DOHH2 (cell line): ENCODE results near the gene MFSD1.

Source experiments
- H3F3A ChIP-seq: fragments of 200-600 bp; sonication (generic), shearing (Covaris generic); 2 replicates; pipeline ENCODE4 v1.6.0; 2016; ENCODE audit warnings: antibody characterized with exemption, mild to moderate bottlenecking; ENCODE audit not compliant: control insufficient read depth, insufficient read depth
- H3K27ac ChIP-seq: fragments of 200-600 bp; sonication (generic); 2 replicates; pipeline ENCODE4 v1.5.1; 2014; ENCODE audit warnings: low read depth, mild to moderate bottlenecking, low read length, moderate library complexity
- H3K27me3 ChIP-seq: fragments of 200-600 bp; sonication (generic); 2 replicates; pipeline ENCODE4 v1.6.1; 2014; ENCODE audit warnings: mild to moderate bottlenecking, low read length, mixed read lengths; ENCODE audit not compliant: control insufficient read depth
- H3K36me3 ChIP-seq: fragments of 200-600 bp; sonication (generic); 2 replicates; pipeline ENCODE4 v1.6.1; 2014; ENCODE audit warnings: mild to moderate bottlenecking, low read length, moderate library complexity, mixed read lengths; ENCODE audit not compliant: control insufficient read depth
- H3K4me1 ChIP-seq: fragments of 200-600 bp; sonication (generic); 2 replicates; pipeline ENCODE4 v1.6.1; 2014; ENCODE audit warnings: mild to moderate bottlenecking, low read length, mixed read lengths; ENCODE audit not compliant: control insufficient read depth
- H3K4me2 ChIP-seq: fragments of 200-600 bp; sonication (generic); 2 replicates; pipeline ENCODE4 v1.6.0; 2014; ENCODE audit warnings: mild to moderate bottlenecking, low read length, moderate library complexity
- H3K4me3 ChIP-seq: fragments of 200-600 bp; sonication (generic); 2 replicates; pipeline ENCODE4 v1.5.1; 2014; ENCODE audit warnings: mild to moderate bottlenecking, low read length, mixed read lengths
- H3K79me2 ChIP-seq: fragments of 200-600 bp; sonication (generic); 2 replicates; pipeline ENCODE4 v1.6.1; 2014; ENCODE audit warnings: mild to moderate bottlenecking, low read length, mixed read lengths; ENCODE audit not compliant: control insufficient read depth
- H3K9me2 ChIP-seq: fragments of 200-600 bp; sonication (generic); replicated peaks from 2 replicates; pipeline ENCODE4 v1.6.1; 2014; ENCODE audit warnings: mild to moderate bottlenecking, low read length, mixed read lengths; ENCODE audit not compliant: control insufficient read depth
- H3K9me3 ChIP-seq: fragments of 200-600 bp; sonication (generic); 2 replicates; pipeline ENCODE4 v1.6.1; 2014; ENCODE audit warnings: antibody characterized with exemption, low read length, mixed read lengths; ENCODE audit not compliant: control insufficient read depth, insufficient read depth
- H4K20me1 ChIP-seq: fragments of 200-600 bp; sonication (generic); 2 replicates; pipeline ENCODE4 v1.6.0; 2014; ENCODE audit warnings: low read depth, mild to moderate bottlenecking, antibody characterized with exemption, low read length, moderate library complexity; ENCODE audit not compliant: control insufficient read depth, insufficient read depth
- EZH2phosphoT487 ChIP-seq: fragments of 200-600 bp; sonication (generic); IDR thresholded peaks from 2 replicates; pipeline ENCODE4 v1.6.1; 2017; ENCODE audit warnings: borderline replicate concordance, mild to moderate bottlenecking, antibody characterized with exemption, low read length, moderate library complexity, mixed read lengths
- TF ChIP-seq, protein P1 (sequence below): fragments of 200-600 bp; sonication (generic); IDR thresholded peaks from one replicate; pipeline ENCODE4 v1.5.1; 2014; ENCODE audit warnings: antibody characterized with exemption, mild to moderate bottlenecking, low read depth, low read length; ENCODE audit not compliant: poor library complexity, severe bottlenecking

Gene MFSD1

DNA sequence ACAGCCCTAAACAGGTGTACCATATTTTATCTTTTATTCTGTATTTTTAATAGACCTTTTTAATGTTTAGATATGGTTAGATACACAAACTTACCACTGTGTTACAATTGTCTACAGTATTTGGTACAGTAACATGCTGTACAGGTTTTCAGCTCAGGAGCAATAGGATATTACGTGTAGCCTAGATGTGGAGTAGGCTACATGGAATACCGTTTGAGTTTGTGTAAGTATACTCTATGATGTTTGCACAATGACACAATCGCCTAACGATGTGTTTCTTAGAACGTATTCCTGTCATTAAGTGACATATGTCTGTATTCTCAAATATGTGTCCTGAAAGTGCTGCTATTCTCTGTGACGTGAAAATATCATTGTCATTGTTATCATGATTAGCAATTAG, 62.6 kb downstream of the MFSD1 start:
- H3K79me2 ChIP-seq: no peaks in the 10 kb centered on the region
- H3K27me3 ChIP-seq: no peaks in the 10 kb centered on the region; the same call in 1 of the 2 replicates
- no peak overlapping the region for H3K4me3 ChIP-seq
- H3K27ac ChIP-seq: no peak overlapping the region
- H3K9me2 ChIP-seq: no peaks in the 10 kb centered on the region
- H3K4me1 ChIP-seq: no peaks in the 10 kb centered on the region
- H3K4me2 ChIP-seq: no peak overlapping the region
- H3K36me3 ChIP-seq: no peaks in the 10 kb centered on the region
- no peaks in the 10 kb centered on the region for H3K9me3 ChIP-seq
- no peaks in the 10 kb centered on the region for H3F3A ChIP-seq
- TF ChIP-seq EZH2phosphoT487: no peak
- TF ChIP-seq, protein P1, sequence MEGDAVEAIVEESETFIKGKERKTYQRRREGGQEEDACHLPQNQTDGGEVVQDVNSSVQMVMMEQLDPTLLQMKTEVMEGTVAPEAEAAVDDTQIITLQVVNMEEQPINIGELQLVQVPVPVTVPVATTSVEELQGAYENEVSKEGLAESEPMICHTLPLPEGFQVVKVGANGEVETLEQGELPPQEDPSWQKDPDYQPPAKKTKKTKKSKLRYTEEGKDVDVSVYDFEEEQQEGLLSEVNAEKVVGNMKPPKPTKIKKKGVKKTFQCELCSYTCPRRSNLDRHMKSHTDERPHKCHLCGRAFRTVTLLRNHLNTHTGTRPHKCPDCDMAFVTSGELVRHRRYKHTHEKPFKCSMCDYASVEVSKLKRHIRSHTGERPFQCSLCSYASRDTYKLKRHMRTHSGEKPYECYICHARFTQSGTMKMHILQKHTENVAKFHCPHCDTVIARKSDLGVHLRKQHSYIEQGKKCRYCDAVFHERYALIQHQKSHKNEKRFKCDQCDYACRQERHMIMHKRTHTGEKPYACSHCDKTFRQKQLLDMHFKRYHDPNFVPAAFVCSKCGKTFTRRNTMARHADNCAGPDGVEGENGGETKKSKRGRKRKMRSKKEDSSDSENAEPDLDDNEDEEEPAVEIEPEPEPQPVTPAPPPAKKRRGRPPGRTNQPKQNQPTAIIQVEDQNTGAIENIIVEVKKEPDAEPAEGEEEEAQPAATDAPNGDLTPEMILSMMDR: no peak
- no peaks in the 10 kb centered on the region for H4K20me1 ChIP-seq

DNA sequence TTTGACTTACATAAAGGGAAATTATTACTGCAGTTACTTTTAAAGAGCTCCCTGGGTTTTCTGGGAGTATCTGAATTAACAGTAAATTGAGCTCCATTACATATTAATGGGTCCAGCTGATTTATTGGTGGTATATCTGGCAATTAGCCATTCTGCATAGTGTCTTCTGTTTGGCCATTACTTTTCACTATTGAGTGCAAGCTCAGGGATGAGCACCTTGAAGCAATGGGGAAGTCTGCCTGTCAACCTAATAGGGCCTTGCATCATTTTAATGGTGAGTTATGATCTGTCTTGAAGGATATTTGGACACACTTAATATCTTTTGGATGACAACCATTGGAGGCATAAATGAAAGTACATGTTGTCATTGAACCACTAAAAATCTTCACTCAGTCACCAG, 73.8 kb downstream of the MFSD1 start:
- Histone ChIP-seq H3K79me2 (no peaks in the 10 kb centered on the region), H3K27ac (no peak overlapping the region), H3K9me3 (no peaks in the 10 kb centered on the region), H3K27me3 (no peaks in the 10 kb centered on the region), H3K9me2 (no peaks in the 10 kb centered on the region), H4K20me1 (no peaks in the 10 kb centered on the region), H3K4me3 (no peak overlapping the region), H3K4me2 (no peak overlapping the region), H3F3A (no peaks in the 10 kb centered on the region), H3K4me1 (no peaks in the 10 kb centered on the region), H3K36me3 (no peaks in the 10 kb centered on the region)
- no peak for TF ChIP-seq EZH2phosphoT487
- TF ChIP-seq, protein P1: no peak
